ENCODE results near the gene NEB.
A peak's percentile ranks its signal among the peaks of the same experiment; 100 is the strongest.

NEB gene

DNA sequence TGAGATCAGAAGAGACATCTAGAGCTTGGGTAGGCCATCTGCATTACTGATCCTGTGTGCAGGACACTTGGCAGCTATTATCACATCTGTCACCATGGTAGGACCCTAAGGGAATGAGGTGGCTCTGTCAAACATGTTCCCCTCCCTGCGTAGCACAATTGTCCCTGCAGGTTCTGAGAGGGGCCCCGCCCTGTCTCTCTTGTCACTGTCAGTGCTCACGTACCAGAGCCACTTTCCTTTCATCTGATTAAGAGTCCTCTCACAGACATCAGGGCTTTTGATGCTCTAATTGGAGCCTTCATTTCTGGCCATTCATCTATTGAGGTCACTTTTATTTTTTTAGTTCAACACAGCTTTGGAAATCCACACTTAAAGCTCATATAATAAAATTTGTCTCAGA is 38.5 kb downstream of the NEB start:
- no peak for DNase-seq (ENCODE audit: low read depth in 2 of 2)

DNA sequence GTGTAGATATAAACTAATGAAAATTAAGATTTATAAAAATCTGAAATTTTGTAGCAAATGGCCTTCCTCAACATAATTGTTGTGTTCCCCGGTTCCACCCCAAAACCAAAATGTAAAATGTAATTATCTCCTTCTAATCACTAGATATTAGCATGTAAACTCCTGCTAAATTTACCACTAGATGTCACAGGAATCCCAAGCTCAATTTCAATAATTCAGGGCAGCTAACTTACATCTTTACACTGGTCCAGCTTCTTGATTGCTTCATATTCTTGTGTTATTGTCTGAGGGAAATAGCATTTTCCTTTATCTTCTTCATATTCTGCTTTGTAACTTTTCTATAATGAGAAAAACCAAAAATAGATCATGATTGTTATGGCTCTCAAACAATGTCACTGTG is 42.6 kb downstream of the NEB start:
- DNase-seq (ENCODE audit: low read depth in 2 of 2) = no peak

DNA sequence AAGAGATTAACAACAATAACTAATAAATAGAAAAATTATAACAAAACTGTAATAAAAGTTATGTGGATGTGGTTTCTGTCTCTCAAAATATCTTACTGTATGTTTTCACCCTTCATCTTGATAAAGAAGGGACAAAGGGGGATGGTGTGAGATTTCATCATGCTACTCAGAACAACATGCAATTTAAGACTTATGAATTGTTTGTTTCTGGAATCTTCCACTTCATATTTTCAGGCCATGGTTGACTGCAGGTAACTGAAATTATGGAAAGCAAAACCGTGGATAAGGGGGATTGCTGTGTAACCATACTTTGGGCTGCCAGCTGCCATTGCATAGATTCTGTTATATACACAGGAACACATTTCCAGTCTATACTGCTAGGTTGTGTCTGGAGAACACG is 45.6 kb downstream of the NEB start:
- DNase-seq (ENCODE audit: low read depth in 2 of 2) = no peak

DNA sequence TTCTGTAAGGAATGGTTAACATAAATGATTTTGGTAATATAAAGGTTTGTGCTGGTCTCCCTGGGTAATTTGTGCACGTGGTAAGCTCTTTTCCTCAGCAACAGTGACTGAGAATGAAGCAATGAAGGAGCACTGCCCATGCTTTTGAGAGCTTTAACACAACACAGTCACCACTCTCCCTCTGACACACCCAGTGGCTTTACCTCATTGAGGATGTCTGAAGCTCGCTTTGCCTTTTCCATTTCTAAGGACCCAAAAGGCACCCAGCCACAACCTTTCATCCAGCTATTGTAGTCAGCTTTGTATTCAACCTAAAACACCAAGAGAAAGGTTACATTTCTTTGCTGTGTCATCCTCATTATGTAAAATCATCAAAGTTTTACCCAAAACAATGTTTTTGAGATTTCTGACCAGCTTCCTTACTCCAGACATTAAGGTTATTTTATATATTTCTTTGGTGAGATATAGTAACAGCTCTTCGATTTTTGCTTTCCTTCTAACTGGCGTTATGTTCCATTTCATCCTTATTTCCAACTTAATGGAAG is 51.7 kb downstream of the NEB start:
- no peak for DNase-seq (ENCODE audit: low read depth in 2 of 2)

DNA sequence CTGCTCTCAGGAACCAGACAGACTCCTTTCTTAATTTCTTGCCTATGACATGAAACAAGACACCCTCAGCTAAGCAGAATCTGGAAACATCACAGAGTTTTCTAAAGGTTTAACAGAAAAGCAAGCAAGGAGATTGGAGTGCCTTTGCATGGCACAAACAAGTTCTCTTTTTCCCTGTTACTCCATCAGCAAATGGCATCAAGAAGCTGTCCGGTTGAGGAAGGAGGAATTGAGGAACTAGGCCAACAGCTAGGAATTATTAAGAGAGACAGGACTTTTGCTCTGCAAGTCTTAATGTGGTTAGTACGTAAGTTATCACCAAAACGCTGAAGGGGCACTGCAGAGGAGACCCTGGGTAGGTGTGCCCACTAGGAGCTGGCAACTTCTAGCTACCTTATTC is 53.2 kb downstream of the NEB start:
- no peak for DNase-seq (ENCODE audit: low read depth in 2 of 2)

- DNase-seq (ENCODE audit: low read depth in 2 of 2) = no peak
Measured at GRCh38 chr2:151679994-151680393, 54.3 kb downstream of the NEB start.

- DNase-seq (ENCODE audit: low read depth in 2 of 2) = no peak
Measured at GRCh38 chr2:151678849-151679248, 55.4 kb downstream of the NEB start.

GRCh38 chr2:151673016-151673415 is 61.3 kb downstream of the NEB start:
- no peak for DNase-seq (ENCODE audit: low read depth in 2 of 2)

DNA sequence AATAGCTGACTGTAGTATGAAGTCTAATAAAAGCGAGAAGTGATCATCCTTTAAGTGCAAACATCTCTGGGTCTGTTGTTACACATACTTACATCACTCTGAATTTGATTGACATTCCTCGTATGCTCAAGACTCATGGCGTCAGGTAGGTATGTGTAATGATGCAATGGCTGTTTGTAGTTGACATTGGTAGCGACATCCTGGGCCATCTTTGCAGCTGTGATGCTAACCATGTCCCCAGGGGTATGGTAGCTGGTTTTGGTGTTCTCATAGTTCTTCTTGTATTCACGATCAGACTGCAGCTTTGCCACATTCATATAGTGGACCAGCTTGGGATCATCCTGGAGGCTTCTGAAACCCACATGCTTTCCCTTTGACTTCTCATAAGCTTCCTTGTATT is 62.0 kb downstream of the NEB start:
- no peak for DNase-seq (ENCODE audit: low read depth in 2 of 2)

DNA sequence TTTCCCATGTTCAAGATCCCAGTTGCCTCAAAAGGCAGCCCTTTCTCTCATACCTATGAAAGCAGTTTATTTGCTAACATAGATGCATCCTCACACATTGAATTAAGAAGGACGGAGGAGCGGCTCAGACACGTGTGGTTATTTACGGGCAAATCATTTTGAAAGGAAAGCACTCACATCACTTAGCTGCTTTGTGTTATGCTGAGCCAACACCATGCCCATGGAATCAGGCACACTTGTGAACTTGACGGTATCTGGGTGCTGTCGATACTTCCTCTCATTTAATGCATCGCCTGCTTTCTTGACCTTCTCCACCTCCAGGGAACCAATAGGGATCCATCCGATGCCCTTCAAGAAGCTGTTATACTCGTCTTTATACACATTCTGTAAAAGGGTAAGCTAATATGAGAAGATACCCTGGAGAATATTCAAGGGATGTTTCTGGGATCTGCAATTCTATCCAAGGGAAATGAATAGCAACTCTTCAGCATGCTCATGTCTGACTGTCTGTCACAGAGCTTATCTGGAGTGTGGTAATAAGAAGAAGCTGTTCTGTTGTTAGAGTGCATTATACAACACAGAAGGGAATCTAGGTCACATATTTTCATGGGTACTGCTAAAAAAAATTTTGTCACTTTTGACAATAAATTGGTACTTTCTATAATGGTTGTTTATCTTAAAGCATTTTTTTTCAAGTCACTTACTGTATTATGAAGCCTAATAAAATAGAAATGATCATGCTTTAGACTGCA is 63.3 kb downstream of the NEB start:
- no peak for DNase-seq (ENCODE audit: low read depth in 2 of 2)

- no peak for DNase-seq (ENCODE audit: low read depth in 2 of 2)
Measured at GRCh38 chr2:151670346-151670745, 63.9 kb downstream of the NEB start.

DNA sequence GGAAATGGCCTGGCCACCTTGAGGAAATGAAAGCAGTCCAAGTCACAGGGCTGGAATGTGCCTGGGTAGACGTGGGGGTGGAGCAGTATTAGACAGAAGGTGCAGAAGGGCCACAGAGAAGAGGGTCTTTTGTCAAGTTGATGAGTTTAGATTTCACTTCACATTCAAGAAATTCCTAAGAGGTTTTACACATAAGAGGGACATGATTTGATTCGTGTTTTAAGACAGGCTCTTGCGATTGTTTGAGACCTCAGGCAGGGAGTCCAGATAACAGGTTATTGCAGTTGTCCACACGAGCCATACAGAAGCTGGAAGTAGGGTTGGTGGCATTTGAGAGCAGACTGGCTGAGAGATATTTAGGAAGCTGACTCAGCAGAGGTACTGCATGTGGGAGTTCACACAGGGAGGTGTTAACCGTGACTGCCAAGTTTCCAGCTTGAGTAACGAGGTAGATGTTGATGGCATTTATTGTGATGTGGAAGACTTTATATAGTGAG is 64.6 kb downstream of the NEB start:
- DNase-seq (ENCODE audit: low read depth in 2 of 2) = peak in 1 of 2 donors; percentile 7

GRCh38 chr2:151668737-151669136 is 65.5 kb downstream of the NEB start:
- no peak for DNase-seq (ENCODE audit: low read depth in 2 of 2)

- no peak for DNase-seq (ENCODE audit: low read depth in 2 of 2)
Measured at GRCh38 chr2:151665959-151666358, 68.3 kb downstream of the NEB start.

DNA sequence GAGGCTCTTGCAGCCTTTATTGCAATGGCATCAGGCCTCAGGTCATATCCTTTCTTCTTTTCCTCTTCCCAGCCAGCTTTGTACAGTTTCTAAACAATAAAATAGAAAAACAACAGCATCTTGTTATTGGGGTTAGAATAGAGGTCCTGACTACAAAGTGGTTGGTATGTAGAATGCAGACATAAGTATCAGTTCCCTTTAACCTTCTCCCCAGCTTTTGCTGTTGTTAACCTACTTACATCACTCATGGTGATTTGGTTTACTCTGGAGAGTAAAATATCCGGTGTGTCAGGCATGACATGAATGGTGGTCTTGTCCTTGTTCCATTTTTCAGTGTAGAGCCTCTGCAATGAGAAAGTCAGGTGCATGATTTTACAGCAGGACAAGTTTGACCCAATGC is 69.8 kb downstream of the NEB start:
- DNase-seq (ENCODE audit: low read depth in 2 of 2) = no peak

- DNase-seq (ENCODE audit: low read depth in 2 of 2) = no peak
Measured at GRCh38 chr2:151661625-151662024, 72.7 kb downstream of the NEB start.

- no peak for DNase-seq (ENCODE audit: low read depth in 2 of 2)
Measured at GRCh38 chr2:151658081-151658480, 76.2 kb downstream of the NEB start.

DNA sequence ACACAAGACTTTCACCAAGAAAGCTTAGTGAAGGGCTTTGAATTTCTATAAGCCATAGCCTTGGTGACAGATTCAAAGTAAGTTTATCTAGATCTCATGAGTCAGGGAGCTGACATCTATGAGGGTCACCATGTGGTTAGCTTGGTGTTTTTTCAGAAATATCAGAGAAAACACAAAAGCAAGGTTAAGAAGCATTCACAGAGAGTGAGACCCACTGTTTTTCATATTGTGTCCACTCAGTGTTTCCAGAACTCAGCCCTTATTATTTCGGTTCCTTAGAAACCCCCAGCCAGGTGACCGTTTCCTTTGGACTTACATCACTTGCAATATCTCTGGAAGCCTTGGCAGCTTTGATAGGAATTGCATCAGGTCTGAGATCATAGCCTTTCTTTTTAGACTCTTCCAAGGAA is 76.6 kb downstream of the NEB start:
- no peak for DNase-seq (ENCODE audit: low read depth in 2 of 2)

DNA sequence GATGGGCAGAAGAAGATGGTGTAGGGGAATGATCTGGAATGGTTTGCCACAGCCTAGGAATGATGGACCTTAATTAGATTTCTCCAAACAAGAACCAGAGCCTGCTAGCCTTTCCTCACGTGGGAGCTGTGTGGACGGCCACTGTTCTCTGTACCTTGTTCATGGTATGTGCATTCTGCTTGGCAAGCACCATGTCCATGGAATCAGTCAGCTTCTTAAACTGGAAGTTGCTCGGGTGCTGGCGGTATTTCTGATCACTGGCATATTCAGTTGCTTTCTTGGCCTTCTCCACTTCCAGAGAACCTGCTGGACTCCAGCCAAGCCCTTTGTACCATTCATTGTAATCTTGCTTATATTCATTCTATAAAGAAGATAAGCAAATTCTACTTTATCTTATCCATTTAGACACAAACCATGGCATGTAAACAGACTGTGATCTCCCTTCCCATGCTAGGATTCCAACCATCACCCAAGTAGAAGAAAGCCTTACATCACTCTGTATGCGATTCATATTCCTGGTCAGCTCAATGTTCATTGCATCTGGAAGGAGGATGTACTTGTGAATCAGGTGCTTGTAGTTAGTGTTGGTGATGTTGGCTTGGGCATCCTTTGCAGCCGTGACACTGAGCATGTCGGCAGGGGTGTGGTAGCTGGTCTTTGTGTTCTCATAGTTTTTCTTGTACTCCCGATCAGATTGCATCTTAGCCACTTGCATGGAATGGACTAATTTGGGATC is 78.4 kb downstream of the NEB start:
- DNase-seq (ENCODE audit: low read depth in 2 of 2) = no peak

GRCh38 chr2:151654891-151655290 is 79.4 kb downstream of the NEB start:
- no peak for DNase-seq (ENCODE audit: low read depth in 2 of 2)

DNA sequence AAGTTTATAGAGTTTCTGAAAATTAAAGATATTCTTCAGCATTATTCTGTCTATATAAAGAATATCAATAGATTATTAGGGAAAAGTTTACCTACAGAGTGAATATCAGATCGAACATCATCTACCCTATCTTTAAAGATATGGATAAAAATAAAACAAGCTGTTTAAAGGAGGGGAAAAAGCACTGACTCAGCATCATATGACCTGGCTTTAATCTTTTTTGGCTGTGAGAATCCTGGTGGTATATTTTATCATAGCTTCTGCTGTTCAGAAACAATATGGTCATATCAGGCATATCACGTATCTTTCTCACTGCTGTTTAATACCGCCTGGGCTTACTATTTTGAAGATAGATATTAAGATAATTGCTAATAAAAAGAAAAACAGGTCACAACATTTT is 80.2 kb downstream of the NEB start:
- no peak for DNase-seq (ENCODE audit: low read depth in 2 of 2)

DNA sequence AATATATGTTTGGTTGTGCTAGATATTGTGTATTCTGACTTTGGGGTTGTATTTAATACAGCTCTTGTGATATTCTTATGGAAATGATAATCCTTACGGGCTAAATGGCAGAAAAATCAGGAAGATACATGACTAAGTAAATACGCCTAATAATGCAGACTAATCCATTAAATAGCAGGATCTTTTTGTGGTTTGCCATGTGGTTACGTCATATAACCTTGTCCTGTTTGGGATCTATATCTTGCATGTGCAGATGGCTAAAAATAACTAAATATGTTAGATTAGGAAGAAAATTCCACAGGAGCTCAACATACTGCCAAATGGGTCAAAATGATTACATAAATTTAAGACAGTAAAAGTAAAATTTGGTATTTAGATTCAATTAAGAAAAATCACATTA is 83.0 kb downstream of the NEB start:
- DNase-seq (ENCODE audit: low read depth in 2 of 2) = no peak

DNA sequence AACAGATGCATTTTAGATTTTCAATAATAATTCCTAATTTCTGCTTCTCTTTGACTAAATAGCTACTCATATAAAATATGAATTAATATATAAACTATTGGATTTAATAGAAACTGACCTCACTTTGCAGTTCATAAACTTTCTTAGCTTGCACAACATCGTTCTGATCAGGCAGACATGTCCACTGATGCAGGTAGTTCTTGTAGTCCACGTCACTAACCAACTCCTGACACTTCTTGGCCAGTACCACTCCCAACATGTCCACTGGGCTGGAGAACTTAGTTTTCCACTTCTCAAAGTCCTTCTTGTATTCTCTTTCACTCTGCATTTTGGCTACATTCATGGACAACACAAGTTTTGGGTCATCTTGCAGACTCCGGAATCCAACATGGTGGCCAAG is 83.8 kb downstream of the NEB start:
- no peak for DNase-seq (ENCODE audit: low read depth in 2 of 2)

Data from stimulated activated CD8-positive, alpha-beta memory T cell treated with anti-CD3 and anti-CD28 coated beads, Interleukin-15, amount 100 ng/mL, for 4 hours (primary cell).